SJCRH30 (cell line): Measurements from ENCODE around the gene ESYT2. TPM values are rescaled to one million over a fixed set of nuclear protein-coding genes. Genes with fewer than 3 reads are reported as not detected.
"Not testable (repeated sequence)": the region's sequence is repeated elsewhere in the genome, so short reads cannot be mapped to it uniquely, and the experiment has no call there.

Source experiments
- DNase-seq, 2 experiments: peaks; one replicate each; pipeline ENCODE4 v3.0.0-alpha.2; 2015 to 2020
- H3K27ac ChIP-seq: fragments of 250-450 bp; sonication (Bioruptor Pico); 2 replicates; pipeline ENCODE4 v1.5.1; 2020; ENCODE audit warnings: mild to moderate bottlenecking, moderate library complexity
- H3K27me3 ChIP-seq: fragments of 250-450 bp; sonication (Bioruptor Pico); 2 replicates; pipeline ENCODE4 v1.5.1; 2020; ENCODE audit warnings: mild to moderate bottlenecking, moderate library complexity
- H3K36me3 ChIP-seq: fragments of 250-450 bp; sonication (Bioruptor Pico); 2 replicates; pipeline ENCODE4 v1.5.1; 2020; ENCODE audit warnings: mild to moderate bottlenecking, moderate library complexity
- H3K4me1 ChIP-seq: fragments of 250-450 bp; sonication (Bioruptor Pico); 2 replicates; pipeline ENCODE4 v1.5.1; 2020; ENCODE audit warnings: mild to moderate bottlenecking, moderate library complexity
- H3K4me3 ChIP-seq: fragments of 250-450 bp; sonication (Bioruptor Pico); 2 replicates; pipeline ENCODE4 v1.5.1; 2020; ENCODE audit warnings: mild to moderate bottlenecking, moderate library complexity
- H3K9me3 ChIP-seq: fragments of 250-450 bp; sonication (Bioruptor Pico); replicated peaks from 2 replicates; pipeline ENCODE4 v1.5.1; 2020; ENCODE audit warnings: mild to moderate bottlenecking, moderate library complexity
- total RNA-seq: library from RNA; depleted of rRNA; stranded (reverse); fragments of >200 nt; shearing (Covaris generic); gene quantifications from 2 replicates; pipeline ENCODE4 v1.2.3, GENCODE V29; 2014

Gene ESYT2
- total RNA-seq, 1 experiment from 2014 or later = 55.2 TPM

DNA sequence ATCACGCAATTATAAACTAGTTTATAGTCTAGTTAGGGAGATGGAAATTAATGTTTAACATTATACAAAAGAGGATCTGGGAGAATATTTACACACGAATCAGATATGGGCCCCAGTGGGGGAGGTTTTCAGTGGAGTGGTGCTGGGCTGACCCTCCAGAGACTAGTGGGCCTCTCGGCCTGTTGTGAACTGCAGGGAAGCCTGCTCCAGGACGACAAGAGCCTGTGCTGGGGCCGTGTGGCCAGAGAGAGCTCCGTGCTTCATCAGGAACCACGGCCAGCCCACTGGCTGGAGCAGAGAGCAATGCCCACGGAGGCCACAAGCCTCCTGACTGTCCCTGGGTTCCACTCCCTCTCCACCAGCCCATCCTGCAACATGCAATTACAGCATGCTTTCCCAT, 11.3 kb upstream of the ESYT2 start:
- H3K27ac ChIP-seq = no peak overlapping the region

DNA sequence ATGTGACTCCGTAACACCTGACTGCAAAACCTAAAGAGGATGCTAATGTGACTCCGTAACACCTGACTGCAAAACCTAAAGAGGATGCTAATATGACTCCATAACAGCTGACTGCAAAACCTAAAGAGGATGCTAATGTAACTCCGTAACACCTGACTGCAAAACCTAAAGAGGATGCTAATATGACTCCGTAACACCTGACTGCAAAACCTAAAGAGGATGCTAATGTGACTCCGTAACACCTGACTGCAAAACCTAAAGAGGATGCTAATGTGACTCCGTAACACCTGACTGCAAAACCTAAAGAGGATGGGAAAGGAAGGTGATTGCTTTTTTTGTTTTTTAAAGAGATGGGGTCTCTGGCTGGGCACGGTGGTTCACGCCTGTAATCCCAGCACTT, 9.9 kb upstream of the ESYT2 start:
- H3K4me3 ChIP-seq, H3K36me3 ChIP-seq, H3K27ac ChIP-seq, H3K4me1 ChIP-seq, DNase-seq, H3K27me3 ChIP-seq, H3K9me3 ChIP-seq: not testable (repeated sequence)

More for the DNA sequence above, 11.3 kb upstream of the ESYT2 start:
- Histone ChIP-seq H3K27me3 (no peaks in the 10 kb centered on the region), H3K9me3 (no peaks in the 10 kb centered on the region), H3K36me3 (0 out of 2 replicates have a peak, but pooled peaks cover 3% of the 10 kb centered on the region), H3K4me3 (no peak overlapping the region), H3K4me1 (no peaks in the 10 kb centered on the region)
- DNase-seq = no peak

DNA sequence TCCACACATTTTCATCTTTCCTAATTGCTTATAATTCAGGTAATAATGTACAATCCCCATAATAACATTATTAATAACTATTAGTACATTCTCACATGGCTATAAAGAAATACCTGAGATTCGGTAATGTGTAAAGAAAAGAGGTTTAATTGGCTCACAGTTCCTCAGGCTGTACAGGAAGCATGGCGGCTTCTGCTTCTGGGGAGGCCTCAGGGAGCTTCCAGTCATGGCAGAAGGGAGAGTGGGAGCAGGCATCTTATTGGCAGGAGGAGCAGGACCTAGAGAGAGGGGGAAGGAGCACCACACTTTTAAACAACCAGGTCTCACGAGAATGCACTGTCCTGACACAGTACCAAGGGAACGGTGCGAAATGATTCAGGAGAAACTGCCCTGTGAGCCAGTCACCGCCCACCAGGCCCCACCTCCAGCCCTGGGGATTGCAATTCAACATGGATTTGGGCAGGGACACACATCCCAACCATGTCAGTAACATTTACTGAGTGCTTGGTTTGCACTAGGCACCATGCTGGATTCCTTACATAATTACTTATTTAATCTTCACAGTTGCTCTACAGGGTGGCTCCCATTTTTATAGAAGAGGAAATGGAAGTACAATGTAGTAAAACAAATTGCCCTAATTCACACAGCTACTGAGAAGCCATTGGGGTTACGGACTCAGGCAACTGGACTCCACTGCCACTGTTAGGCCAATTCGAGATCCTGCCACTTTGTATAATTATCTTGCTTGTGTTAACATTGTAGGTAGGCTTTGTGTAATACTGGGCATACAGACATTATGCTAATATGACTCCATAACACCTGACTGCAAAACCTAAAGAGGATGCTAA, 8.7 kb upstream of the ESYT2 start:
- Histone ChIP-seq H3K4me1 (no peaks in the 10 kb centered on the region), H3K36me3 (no peaks in the 10 kb centered on the region), H3K4me3 (no peak overlapping the region), H3K27ac (no peak overlapping the region), H3K27me3 (no peaks in the 10 kb centered on the region), H3K9me3 (no peaks in the 10 kb centered on the region)
- DNase-seq = no peak

DNA sequence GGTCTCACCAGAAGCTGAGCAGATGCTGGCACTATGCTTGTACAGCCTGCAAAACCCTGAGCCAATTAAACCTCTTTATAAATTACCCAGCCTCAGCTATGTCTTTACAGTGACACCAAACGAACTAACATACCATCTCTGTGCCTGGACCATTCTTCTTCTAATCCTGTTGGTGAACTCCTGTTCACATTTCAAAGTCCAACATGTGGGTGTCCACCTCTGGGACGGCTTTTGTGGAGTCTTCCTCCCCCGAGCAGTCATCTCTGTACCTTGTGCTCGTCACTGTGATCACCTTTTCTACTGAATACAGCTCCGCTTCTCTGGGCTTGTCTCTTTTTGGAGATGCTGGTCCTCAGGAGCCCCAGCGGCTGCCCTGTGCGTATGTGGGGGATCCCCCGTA, 7.4 kb upstream of the ESYT2 start:
- Histone ChIP-seq H3K9me3 (no peaks in the 10 kb centered on the region), H3K4me3 (no peak overlapping the region), H3K27me3 (no peaks in the 10 kb centered on the region), H3K4me1 (no peaks in the 10 kb centered on the region), H3K27ac (no peak overlapping the region), H3K36me3 (no peaks in the 10 kb centered on the region)
- no peak for DNase-seq

DNA sequence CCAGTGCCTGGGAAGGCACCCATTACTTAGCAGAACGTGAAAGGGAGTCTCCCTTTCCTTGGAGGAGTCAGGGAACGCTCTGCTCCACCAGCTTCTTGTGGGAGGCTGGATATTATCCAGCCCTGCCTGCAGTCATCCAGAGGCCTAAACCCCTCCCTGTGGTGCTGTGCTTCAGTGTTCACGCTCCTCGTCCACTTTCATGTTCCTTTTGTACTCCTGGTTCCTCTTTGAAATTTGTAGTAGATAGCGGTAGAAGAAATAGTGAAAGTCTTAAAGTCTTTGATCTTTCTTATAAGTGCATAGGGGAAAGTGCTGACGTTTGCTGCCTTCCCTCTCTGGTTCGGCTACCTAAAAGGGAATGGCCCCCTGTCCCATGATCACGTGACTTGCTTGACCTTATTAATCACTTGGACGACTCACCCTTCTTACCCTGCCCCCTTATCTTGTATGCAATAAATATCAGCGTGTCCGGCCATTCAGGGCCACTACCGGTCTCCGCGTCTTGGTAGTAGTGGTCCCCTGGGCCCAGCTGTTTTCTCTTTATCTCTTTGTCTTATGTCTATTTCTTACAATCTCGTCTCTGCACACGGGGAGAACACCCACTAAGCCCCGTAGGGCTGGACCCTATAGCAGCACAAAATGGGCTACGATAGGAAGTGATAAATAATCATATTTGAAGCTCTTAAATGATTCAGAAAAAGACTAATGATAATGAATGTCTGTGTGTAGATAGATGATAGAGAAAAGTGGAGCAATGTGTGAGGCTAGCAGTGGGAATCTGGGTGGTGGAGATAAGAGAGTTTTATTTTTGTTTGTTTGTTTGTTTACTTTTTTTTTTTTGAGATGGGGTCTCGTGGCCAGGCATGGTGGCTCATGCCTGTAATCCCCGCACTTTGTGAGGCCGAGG, 5.8 kb upstream of the ESYT2 start:
- Histone ChIP-seq H3K9me3 (no peaks in the 10 kb centered on the region), H3K27ac (no peak overlapping the region), H3K4me1 (peaks cover 6% of the 10 kb centered on the region), H3K36me3 (no peaks in the 10 kb centered on the region), H3K4me3 (no peak overlapping the region), H3K27me3 (no peaks in the 10 kb centered on the region)
- DNase-seq = no peak

DNA sequence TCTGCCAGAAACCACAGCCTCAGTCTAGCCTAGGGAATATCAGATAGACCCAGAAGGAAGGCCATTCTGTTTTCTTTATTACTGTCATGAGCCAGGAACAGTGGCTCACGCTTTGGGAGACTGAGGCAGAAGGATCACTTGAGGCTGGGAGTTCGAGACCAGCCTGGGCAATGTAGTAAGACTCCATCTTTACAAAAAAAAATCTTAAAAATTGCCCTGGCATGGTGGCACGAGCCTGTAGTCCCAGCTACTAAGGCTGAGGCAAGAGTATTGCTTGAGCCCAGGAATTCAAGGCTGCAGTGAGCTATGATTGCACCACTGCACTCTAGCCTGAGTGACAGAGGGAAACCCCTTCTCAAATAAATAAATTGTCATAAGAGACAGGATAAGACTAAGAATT, 3.7 kb upstream of the ESYT2 start:
- no peaks in the 10 kb centered on the region for H3K36me3 ChIP-seq
- H3K27ac ChIP-seq = no peak overlapping the region
- no peak overlapping the region for H3K4me3 ChIP-seq
- H3K9me3 ChIP-seq = no peaks in the 10 kb centered on the region
- H3K27me3 ChIP-seq = no peaks in the 10 kb centered on the region
- peaks cover 6% of the 10 kb centered on the region for H3K4me1 ChIP-seq
- DNase-seq = no peak

DNA sequence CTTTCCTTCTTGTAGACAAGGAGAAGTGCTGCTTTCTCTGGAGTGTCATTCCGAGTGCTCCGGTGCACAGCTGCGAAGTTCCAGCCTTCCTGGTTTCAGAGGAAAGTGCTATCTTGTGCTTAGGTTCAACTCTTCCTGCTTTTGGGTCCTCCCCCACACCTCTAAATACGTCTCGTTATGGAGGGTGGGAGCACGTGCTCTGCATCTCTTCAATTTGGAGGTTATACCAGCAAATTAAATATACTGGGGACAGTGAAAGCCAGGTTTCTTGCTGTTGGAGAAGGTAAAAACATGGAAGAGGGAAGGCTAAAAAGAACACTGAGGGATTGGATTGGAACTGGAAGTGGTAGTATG, 2.4 kb upstream of the ESYT2 start:
- Histone ChIP-seq H3K4me1 (peaks cover 11% of the 10 kb centered on the region), H3K9me3 (no peaks in the 10 kb centered on the region), H3K36me3 (no peaks in the 10 kb centered on the region), H3K27me3 (no peaks in the 10 kb centered on the region), H3K27ac (no peak overlapping the region), H3K4me3 (no peak overlapping the region)
- no peak for DNase-seq

DNA sequence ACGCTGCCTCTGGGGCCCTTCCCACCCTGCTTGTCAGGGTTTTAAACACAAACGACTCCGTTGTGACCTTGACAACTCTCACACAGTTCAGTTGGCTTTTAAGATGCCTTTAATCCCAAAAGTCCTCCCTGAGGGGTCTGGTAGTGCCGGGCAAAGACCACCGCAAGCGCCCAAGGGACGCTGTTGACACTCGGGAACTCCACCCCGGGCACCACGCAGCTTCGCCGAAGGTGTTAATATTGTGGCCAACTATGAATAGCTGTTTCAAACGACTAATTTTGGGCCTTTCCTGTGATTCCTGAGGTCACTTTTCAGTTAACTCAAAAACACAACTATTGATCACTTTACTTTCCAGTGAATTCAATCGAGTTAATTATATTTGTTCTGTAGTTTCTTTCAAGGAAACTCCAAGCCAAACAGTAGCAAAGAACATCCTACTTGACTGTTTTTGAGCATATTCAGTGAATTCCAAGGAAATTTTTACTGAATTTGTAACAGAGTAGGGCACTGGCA, 958 bp upstream of the ESYT2 start:
- Histone ChIP-seq H3K27ac (peak overlapping the region; percentile 75), H3K4me3 (peak overlapping the region; percentile 79), H3K9me3 (no peaks in the 10 kb centered on the region), H3K36me3 (no peaks in the 10 kb centered on the region), H3K27me3 (no peaks in the 10 kb centered on the region), H3K4me1 (peaks cover 11% of the 10 kb centered on the region)
- no peak for DNase-seq

DNA sequence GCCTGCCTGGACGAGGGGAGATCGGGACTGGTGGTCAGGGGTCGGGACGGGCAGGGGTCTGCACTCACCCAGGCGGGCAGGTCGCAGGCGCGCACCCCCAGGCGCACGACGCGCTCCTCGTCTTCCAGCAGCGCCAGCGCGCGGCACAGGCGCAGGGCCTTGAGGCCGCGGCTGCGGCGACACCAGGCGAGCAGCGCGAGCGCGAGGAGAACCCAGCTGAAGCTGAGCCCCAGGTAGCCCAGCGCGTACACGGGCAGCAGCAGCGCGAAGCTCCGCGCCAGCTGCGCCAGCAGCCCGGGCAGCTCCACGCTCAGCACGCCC, 328 bp downstream of the ESYT2 start:
- peaks cover 11% of the 10 kb centered on the region for H3K4me1 ChIP-seq
- no peaks in the 10 kb centered on the region for H3K9me3 ChIP-seq
- no peaks in the 10 kb centered on the region for H3K27me3 ChIP-seq
- DNase-seq = peak; percentile 81 to 82
- H3K4me3 ChIP-seq = peak overlapping the region; percentile 79
- H3K36me3 ChIP-seq = no peaks in the 10 kb centered on the region
- H3K27ac ChIP-seq = peak overlapping the region; percentile 42; the same call in 1 of the 2 replicates

DNA sequence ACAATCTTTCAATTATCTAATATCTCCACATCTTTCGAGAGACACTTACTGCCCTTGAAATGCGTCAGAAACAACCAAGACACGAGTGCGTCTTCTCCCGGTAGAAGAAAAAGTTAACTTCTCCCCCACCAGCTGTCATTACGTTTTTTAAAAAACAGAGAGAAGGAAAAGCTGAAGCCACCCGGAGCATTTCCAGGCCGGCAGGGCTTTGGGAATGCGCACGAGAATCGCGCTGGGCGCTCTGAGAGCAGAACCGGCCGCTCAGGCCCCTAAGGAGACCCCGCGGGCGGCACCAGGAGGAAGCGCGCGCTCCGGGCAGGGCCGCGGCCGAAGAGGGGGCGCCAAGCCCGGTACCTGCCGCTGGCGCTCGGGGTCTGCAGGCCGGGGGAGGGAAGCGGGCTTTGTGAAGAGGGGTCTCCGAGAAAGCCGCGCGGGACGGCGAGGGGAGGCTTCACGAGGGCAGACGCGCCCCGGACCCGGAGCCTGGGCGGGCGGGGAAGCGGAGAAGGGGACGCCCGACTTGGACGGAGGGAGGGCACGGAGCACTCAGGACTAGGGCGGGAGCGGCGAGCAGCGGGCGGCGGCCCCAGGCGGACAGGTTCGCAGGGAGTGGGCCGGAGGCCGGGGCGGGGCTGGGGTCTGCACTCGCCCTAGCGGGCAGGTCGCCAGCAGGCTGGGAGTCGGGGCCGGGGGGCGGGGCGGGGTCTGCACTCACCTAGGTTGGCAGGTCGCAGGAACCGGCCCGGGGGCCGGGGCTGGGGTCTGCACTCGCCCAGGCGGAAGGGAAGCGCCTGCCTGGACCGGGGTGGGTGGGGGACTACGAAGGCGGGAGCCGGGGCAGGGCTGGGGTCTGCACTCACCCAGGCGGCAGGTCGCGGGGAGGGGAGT, 932 bp downstream of the ESYT2 start:
- Histone ChIP-seq H3K4me1 (peaks cover 11% of the 10 kb centered on the region), H3K36me3 (no peaks in the 10 kb centered on the region), H3K27me3 (no peaks in the 10 kb centered on the region), H3K27ac (peak overlapping the region; percentile 42), H3K9me3 (no peaks in the 10 kb centered on the region), H3K4me3 (peak overlapping the region; percentile 79)
- DNase-seq = peak; percentile 38 to 53

DNA sequence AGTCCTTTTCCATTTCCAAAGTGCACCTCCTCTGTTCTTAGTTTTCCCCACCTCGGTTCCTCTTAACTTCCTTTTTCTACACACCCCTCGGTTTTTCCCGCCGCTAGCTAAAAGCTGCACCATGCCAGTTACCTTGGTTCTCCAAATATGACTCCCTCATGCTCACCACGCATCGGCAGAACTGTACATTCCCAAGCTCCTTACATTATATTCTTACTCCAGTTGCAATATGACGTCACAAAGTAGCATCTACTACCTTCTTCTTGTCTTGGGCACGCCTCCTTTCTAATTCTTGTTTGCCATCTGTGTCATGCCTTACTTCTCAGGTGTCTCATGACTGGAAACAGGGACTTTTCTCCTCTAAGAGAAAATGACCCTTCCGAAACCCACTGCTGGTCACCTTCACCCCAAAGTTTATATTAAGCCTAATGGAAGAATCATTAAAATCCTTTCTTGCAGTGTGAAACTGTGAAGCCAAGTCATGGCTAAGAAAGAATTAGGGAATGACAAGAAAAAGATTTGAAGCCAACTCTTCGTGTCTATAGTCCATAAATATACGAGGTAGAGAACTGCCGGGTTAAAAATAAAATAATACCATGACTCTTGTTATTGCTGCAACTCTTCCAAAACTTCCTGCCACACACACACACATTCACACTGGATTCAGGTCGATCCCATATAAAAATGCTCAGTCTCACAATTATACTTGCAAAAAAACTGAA, 1.7 kb downstream of the ESYT2 start:
- H3K4me3 ChIP-seq = peak overlapping the region; percentile 79
- no peaks in the 10 kb centered on the region for H3K36me3 ChIP-seq
- DNase-seq = no peak
- no peak overlapping the region; the same call in 1 of the 2 replicates for H3K27ac ChIP-seq
- H3K9me3 ChIP-seq = no peaks in the 10 kb centered on the region
- H3K27me3 ChIP-seq = no peaks in the 10 kb centered on the region
- peaks cover 11% of the 10 kb centered on the region for H3K4me1 ChIP-seq

DNA sequence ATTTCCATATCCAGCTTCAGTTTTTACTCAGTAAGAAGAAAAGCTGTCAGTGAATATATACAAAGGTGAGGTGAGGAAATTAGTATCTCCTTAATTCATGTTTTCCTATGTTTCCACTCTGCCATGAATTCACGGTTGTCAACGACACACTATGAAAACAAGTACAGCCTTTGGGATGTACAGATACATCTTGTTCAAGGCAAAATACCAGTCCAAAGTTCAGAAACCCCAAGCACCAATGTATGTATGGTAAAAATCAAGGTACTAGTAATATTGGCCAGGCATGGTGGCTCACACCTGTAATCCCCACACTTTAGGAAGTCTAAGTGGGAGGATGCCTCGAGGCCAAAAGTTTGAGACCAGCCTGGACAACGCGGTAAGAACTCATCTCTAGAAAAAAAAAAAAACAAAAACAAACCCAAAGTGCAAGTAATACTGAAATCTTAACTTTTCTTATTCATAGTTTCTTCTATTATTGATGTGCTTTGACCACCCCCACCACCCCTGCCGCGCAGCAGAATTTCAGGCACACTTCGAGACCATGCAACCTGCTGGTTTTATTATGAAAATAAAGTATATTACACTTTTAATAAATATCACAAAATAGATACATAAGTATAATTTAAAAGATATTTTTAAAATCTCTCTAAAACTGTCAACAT, 3.5 kb downstream of the ESYT2 start:
- Histone ChIP-seq H3K4me3 (no peak overlapping the region), H3K27ac (no peak overlapping the region), H3K9me3 (no peaks in the 10 kb centered on the region), H3K36me3 (no peaks in the 10 kb centered on the region), H3K27me3 (no peaks in the 10 kb centered on the region), H3K4me1 (peaks cover 20% of the 10 kb centered on the region)
- no peak for DNase-seq

DNA sequence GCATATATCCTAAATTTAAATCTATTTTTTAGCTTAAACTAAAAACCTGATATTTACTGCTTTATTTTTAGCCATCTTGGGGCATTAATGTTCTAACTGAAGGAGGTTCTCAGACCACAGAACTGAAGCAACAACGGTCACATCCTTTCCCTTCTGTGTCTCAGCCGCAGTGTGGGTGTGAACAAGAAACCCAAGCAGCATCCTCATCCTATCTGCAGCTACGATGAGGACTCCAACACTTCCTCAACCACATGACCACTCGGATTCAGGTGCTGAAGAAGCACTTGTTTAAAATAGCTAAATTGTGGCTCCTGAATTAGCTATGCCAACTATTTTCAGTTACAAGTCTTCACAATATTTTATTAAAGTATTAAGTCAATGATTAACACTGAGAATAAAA, 5.3 kb downstream of the ESYT2 start:
- Histone ChIP-seq H3K27me3 (no peaks in the 10 kb centered on the region), H3K4me3 (no peak overlapping the region), H3K27ac (no peak overlapping the region), H3K4me1 (peaks cover 32% of the 10 kb centered on the region), H3K9me3 (no peaks in the 10 kb centered on the region), H3K36me3 (no peaks in the 10 kb centered on the region)
- no peak for DNase-seq
